Stimulated activated memory B cell treated with anti-CD40 and anti-IgM and Interleukin-4, amounts not matched to agents 10 μg/mL and 1 μg/mL and 100 μg/mL, for 72 hours (primary cell): ENCODE data around the gene SLC38A9.
"Not testable (repeated sequence)": the region's sequence is repeated elsewhere in the genome, so short reads cannot be mapped to it uniquely, and the experiment has no call there.

Experiments used
- ATAC-seq: fragments of 150-1000 bp; cut with Tn5 transposase; 2 replicates; pipeline ENCODE4 v1.10.0; 2021
- H3K27ac Mint-ChIP-seq: one replicate; pipeline ENCODE4 v1.8.0; 2022; ENCODE audit warnings: mild to moderate bottlenecking, mixed read lengths
- H3K27me3 Mint-ChIP-seq: one replicate; pipeline ENCODE4 v1.8.0; 2022; ENCODE audit warnings: mixed read lengths
- H3K36me3 Mint-ChIP-seq: one replicate; pipeline ENCODE4 v1.8.0; 2022; ENCODE audit warnings: mixed read lengths
- H3K4me1 Mint-ChIP-seq: one replicate; pipeline ENCODE4 v1.8.0; 2022; ENCODE audit warnings: mixed read lengths
- H3K4me3 Mint-ChIP-seq: one replicate; pipeline ENCODE4 v1.8.0; 2022; ENCODE audit warnings: mild to moderate bottlenecking, moderate library complexity, mixed read lengths
- H3K9me3 Mint-ChIP-seq: one replicate; pipeline ENCODE4 v1.8.0; 2022; ENCODE audit warnings: mixed read lengths

The SLC38A9 gene

GRCh38 chr5:55712023-55712859, at the start of gene SLC38A9:
TSS of gene SLC38A9 (minus strand) at chr5:55712324. CDS start at chr5:55697958, 14,366 bp downstream.
- Mint-ChIP-seq H3K4me3 (peak within 1 kb of the TSS; percentile 98), H3K27me3 (no peaks in the 10 kb centered on the region), H3K9me3 (no peaks in the 10 kb centered on the region), H3K36me3 (peaks cover 5% of the 10 kb centered on the region), H3K27ac (peak within 1 kb of the TSS; percentile 93), H3K4me1 (peaks cover 31% of the 10 kb centered on the region)
- peak; percentile 100 for ATAC-seq

GRCh38 chr5:55761721-55762120, 49.6 kb upstream of the SLC38A9 start:
- not testable (repeated sequence) for H3K4me3 Mint-ChIP-seq, ATAC-seq, H3K36me3 Mint-ChIP-seq, H3K9me3 Mint-ChIP-seq, H3K4me1 Mint-ChIP-seq, H3K27ac Mint-ChIP-seq
- peaks cover 40% of the 10 kb centered on the region for H3K27me3 Mint-ChIP-seq

- H3K4me3 Mint-ChIP-seq: no peak overlapping the region
- no peak overlapping the region for H3K27ac Mint-ChIP-seq
- no peak for ATAC-seq
- peaks cover 40% of the 10 kb centered on the region for H3K27me3 Mint-ChIP-seq
- H3K9me3 Mint-ChIP-seq: no peaks in the 10 kb centered on the region
- no peaks in the 10 kb centered on the region for H3K36me3 Mint-ChIP-seq
- no peaks in the 10 kb centered on the region for H3K4me1 Mint-ChIP-seq
Observed at GRCh38 chr5:55758714-55759113, 46.6 kb upstream of the SLC38A9 start.

- Mint-ChIP-seq H3K27me3 (peaks cover 40% of the 10 kb centered on the region), H3K4me3 (no peak overlapping the region), H3K9me3 (no peaks in the 10 kb centered on the region), H3K27ac (no peak overlapping the region), H3K4me1 (no peaks in the 10 kb centered on the region), H3K36me3 (no peaks in the 10 kb centered on the region)
- no peak for ATAC-seq
Observed at GRCh38 chr5:55758231-55758630, 46.1 kb upstream of the SLC38A9 start.

GRCh38 chr5:55750499-55750898, 38.4 kb upstream of the SLC38A9 start:
- H3K9me3 Mint-ChIP-seq: no peaks in the 10 kb centered on the region
- no peak overlapping the region for H3K27ac Mint-ChIP-seq
- H3K4me1 Mint-ChIP-seq: no peaks in the 10 kb centered on the region
- ATAC-seq: no peak
- H3K36me3 Mint-ChIP-seq: no peaks in the 10 kb centered on the region
- no peaks in the 10 kb centered on the region for H3K27me3 Mint-ChIP-seq
- H3K4me3 Mint-ChIP-seq: no peak overlapping the region

- H3K4me3 Mint-ChIP-seq: no peak overlapping the region
- H3K27me3 Mint-ChIP-seq: no peaks in the 10 kb centered on the region
- no peaks in the 10 kb centered on the region for H3K9me3 Mint-ChIP-seq
Observed at GRCh38 chr5:55750063-55750462, 37.9 kb upstream of the SLC38A9 start.

GRCh38 chr5:55749387-55749786, 37.3 kb upstream of the SLC38A9 start:
- ATAC-seq: peak; percentile 31
- H3K27ac Mint-ChIP-seq: no peak overlapping the region
- H3K36me3 Mint-ChIP-seq: no peaks in the 10 kb centered on the region
- H3K4me3 Mint-ChIP-seq: no peak overlapping the region
- no peaks in the 10 kb centered on the region for H3K4me1 Mint-ChIP-seq
- H3K9me3 Mint-ChIP-seq: no peaks in the 10 kb centered on the region
- H3K27me3 Mint-ChIP-seq: no peaks in the 10 kb centered on the region

More at GRCh38 chr5:55750063-55750462, 37.9 kb upstream of the SLC38A9 start:
- no peak for ATAC-seq
- no peak overlapping the region for H3K27ac Mint-ChIP-seq
- no peaks in the 10 kb centered on the region for H3K4me1 Mint-ChIP-seq
- H3K36me3 Mint-ChIP-seq: no peaks in the 10 kb centered on the region

- no peaks in the 10 kb centered on the region for H3K36me3 Mint-ChIP-seq
- H3K27me3 Mint-ChIP-seq: peaks cover 2% of the 10 kb centered on the region
- H3K4me3 Mint-ChIP-seq: no peak overlapping the region
- no peaks in the 10 kb centered on the region for H3K4me1 Mint-ChIP-seq
- no peaks in the 10 kb centered on the region for H3K9me3 Mint-ChIP-seq
- ATAC-seq: no peak
- H3K27ac Mint-ChIP-seq: no peak overlapping the region
Observed at GRCh38 chr5:55747778-55748318, 35.7 kb upstream of the SLC38A9 start.

GRCh38 chr5:55742778-55743177, 30.7 kb upstream of the SLC38A9 start:
- Mint-ChIP-seq H3K36me3 (no peaks in the 10 kb centered on the region), H3K4me1 (no peaks in the 10 kb centered on the region), H3K4me3 (no peak overlapping the region), H3K9me3 (no peaks in the 10 kb centered on the region), H3K27ac (no peak overlapping the region), H3K27me3 (peaks cover 18% of the 10 kb centered on the region)
- no peak for ATAC-seq

- Mint-ChIP-seq H3K4me1 (no peaks in the 10 kb centered on the region), H3K27ac (no peak within 1 kb of the TSS), H3K27me3 (peaks cover 16% of the 10 kb centered on the region), H3K4me3 (no peak within 1 kb of the TSS), H3K36me3 (no peaks in the 10 kb centered on the region), H3K9me3 (peaks cover 3% of the 10 kb centered on the region)
- no peak for ATAC-seq
Observed at GRCh38 chr5:55737793-55738192, 25.7 kb upstream of the SLC38A9 start, which contains the start of gene DDX4. TSS of gene DDX4 (plus strand) at chr5:55738061. CDS start at chr5:55738964, 903 bp downstream.

GRCh38 chr5:55734658-55735057, 22.5 kb upstream of the SLC38A9 start:
- no peak overlapping the region for H3K27ac Mint-ChIP-seq
- no peak overlapping the region for H3K4me3 Mint-ChIP-seq
- peaks cover 3% of the 10 kb centered on the region for H3K9me3 Mint-ChIP-seq
- no peak for ATAC-seq
- no peaks in the 10 kb centered on the region for H3K36me3 Mint-ChIP-seq
- H3K4me1 Mint-ChIP-seq: no peaks in the 10 kb centered on the region
- no peaks in the 10 kb centered on the region for H3K27me3 Mint-ChIP-seq

- no peak for ATAC-seq
- Mint-ChIP-seq H3K4me3 (no peak overlapping the region), H3K4me1 (no peaks in the 10 kb centered on the region), H3K9me3 (peaks cover 3% of the 10 kb centered on the region), H3K27me3 (no peaks in the 10 kb centered on the region), H3K27ac (no peak overlapping the region), H3K36me3 (no peaks in the 10 kb centered on the region)
Observed at GRCh38 chr5:55732585-55732984, 20.5 kb upstream of the SLC38A9 start.

- Mint-ChIP-seq H3K27me3 (no peaks in the 10 kb centered on the region), H3K4me1 (no peaks in the 10 kb centered on the region), H3K4me3 (no peak overlapping the region), H3K27ac (no peak overlapping the region), H3K9me3 (peaks cover 3% of the 10 kb centered on the region), H3K36me3 (no peaks in the 10 kb centered on the region)
- no peak for ATAC-seq
Observed at GRCh38 chr5:55731848-55732247, 19.7 kb upstream of the SLC38A9 start.

- Mint-ChIP-seq H3K36me3 (no peaks in the 10 kb centered on the region), H3K27ac (no peak overlapping the region), H3K9me3 (no peaks in the 10 kb centered on the region), H3K4me1 (peaks cover 10% of the 10 kb centered on the region), H3K27me3 (no peaks in the 10 kb centered on the region), H3K4me3 (no peak overlapping the region)
- no peak for ATAC-seq
Observed at GRCh38 chr5:55724281-55724680, 12.2 kb upstream of the SLC38A9 start.

- no peaks in the 10 kb centered on the region for H3K27me3 Mint-ChIP-seq
- no peaks in the 10 kb centered on the region for H3K36me3 Mint-ChIP-seq
- no peak overlapping the region for H3K4me3 Mint-ChIP-seq
- H3K27ac Mint-ChIP-seq: no peak overlapping the region
- H3K9me3 Mint-ChIP-seq: peaks cover 2% of the 10 kb centered on the region
- H3K4me1 Mint-ChIP-seq: peaks cover 10% of the 10 kb centered on the region
- peak; percentile 43 for ATAC-seq
Observed at GRCh38 chr5:55720188-55720703, 8.1 kb upstream of the SLC38A9 start.

- H3K36me3 Mint-ChIP-seq, H3K27me3 Mint-ChIP-seq, ATAC-seq, H3K27ac Mint-ChIP-seq, H3K9me3 Mint-ChIP-seq, H3K4me3 Mint-ChIP-seq: not testable (repeated sequence)
- H3K4me1 Mint-ChIP-seq: peaks cover 10% of the 10 kb centered on the region
Observed at GRCh38 chr5:55719026-55719425, 6.9 kb upstream of the SLC38A9 start.
